HG03442 (cell line): ENCODE data around the gene SYNJ2BP.

Experiments used
- ATAC-seq: cut with Tn5 transposase; IDR thresholded peaks from one replicate; pipeline ENCODE4 v1.9.1; 2021; ENCODE audit warnings: mild to moderate bottlenecking, moderate library complexity; ENCODE audit not compliant: unreplicated experiment

The SYNJ2BP gene

GRCh38 chr14:70392676-70393075 is 24.2 kb downstream of the SYNJ2BP start:
- no peak for ATAC-seq

GRCh38 chr14:70391493-70392391 is 25.1 kb downstream of the SYNJ2BP start:
- ATAC-seq = no peak

GRCh38 chr14:70382536-70382935 is 34.4 kb downstream of the SYNJ2BP start:
- ATAC-seq = no peak

GRCh38 chr14:70380824-70381223 is 36.1 kb downstream of the SYNJ2BP start:
- no peak for ATAC-seq

GRCh38 chr14:70378696-70379095 is 38.2 kb downstream of the SYNJ2BP start:
- ATAC-seq = no peak
